Inferior parietal cortex (tissue), 1 donor: ENCODE data around the gene IFI6.

ENCODE experiments used
- DNase-seq: peaks from one replicate; pipeline ENCODE4 v3.0.0-alpha.2; 2016; ENCODE audit errors: extremely low spot score

Gene IFI6

DNA sequence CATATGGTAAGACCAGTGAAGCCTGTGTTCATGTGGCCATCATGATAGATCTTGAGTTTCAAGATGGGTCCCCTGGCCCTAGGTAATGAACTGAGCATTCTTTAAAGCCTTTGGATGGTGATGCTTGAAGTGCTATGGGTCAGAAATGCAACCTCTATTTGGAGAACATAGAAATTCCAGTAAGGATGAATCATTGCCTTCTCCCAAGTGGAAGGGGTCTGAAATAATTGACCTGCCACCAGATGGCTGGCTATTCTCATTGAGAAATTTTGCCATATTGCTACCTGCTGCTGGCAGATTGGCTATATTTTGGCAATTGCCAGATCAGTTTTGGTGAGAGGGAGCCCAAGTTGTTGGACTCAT, 739 bp upstream of the IFI6 start:
- DNase-seq, result no peak

DNA sequence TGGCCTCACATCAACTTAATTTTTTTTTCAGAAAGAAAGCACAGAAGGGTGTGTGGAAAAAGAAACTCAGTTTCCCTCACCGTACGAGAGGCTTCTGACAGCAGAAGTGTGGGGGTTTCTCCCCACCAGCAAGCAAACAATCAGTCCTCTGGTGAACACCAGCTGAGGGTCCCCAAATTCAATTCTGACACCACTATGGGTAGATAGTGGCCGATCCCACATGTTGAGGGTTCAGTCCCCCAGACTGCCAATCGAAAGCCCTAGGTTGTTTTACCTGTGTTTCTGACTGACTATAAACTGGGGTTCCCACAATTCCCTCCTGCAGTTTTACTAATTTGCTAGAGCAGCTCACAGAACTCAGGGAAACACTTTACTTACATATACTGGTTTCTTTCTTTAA, 2.1 kb downstream of the IFI6 start:
- no peak for DNase-seq

DNA sequence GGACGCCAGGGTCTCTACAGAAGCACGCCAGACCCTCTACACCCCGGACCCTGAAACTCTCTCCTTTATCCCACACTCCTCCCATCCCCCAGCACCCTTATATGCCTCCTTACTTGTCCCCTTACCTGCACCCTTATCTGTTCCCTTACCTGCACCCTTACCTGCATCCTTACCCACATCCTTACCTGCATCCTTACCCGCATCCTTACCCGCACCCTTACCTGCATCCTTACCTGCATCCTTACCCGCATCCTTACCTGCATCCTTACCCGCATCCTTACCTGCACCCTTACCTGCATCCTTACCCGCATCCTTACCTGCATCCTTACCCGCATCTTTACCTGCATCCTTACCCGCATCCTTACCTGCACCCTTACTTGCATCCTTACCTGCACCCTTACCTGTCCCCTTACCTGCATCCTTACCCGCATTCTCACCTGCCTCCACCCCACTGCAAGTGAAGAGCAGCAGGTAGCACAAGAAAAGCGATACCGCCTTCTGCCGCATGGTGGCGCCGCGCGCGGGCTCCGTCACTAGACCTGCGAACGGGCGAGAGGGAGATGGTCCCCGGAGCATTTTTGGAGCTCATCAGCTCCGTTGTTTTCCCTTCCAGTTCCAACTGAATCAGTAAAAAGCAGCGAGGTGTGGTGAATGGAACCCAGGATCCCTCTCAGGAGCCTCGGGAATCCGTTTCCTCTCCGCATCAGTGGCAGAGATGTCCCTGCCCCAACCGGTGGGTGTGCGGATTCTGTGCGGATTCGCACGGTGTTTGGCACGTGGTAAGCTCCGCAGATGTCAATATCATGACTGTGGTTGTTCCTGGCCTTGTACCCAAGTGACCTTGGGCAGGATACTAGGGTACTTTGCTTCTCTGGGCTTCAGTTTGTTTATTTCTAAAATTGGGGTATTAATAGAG, 2.9 kb downstream of the IFI6 start:
- peak; percentile 68 for DNase-seq

DNA sequence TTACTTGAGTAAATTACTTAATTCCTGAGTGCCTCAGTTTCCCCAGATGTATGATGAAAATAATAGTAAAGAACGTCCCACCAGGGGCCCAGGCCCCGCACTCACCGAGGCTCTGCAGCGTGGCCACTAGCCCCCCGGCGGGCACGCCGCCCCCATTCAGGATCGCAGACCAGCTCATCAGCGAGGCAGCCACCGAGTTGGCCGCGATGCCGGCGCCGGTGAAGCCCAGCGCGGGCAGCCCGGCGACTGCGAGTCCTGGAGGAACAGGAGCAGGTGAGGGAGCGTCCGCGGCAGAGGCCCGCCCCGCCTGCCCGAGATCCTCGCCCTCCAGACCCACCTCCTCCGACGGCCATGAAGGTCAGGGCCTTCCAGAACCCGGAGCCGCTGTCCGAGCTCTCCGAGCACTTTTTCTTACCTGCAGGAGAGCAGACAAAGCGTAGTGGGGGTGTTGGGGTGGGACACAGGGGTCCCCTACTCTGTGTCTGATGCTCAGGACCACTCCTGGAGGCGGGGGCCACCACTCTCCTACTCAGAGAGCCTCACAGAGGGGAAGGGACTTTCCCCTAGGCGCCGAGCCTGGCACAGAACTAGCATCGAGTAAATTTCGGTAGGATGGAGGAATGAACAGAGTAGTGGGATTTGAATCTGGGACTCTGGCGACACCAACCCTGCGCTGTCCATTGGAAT, 3.7 kb downstream of the IFI6 start:
- DNase-seq, result no peak

DNA sequence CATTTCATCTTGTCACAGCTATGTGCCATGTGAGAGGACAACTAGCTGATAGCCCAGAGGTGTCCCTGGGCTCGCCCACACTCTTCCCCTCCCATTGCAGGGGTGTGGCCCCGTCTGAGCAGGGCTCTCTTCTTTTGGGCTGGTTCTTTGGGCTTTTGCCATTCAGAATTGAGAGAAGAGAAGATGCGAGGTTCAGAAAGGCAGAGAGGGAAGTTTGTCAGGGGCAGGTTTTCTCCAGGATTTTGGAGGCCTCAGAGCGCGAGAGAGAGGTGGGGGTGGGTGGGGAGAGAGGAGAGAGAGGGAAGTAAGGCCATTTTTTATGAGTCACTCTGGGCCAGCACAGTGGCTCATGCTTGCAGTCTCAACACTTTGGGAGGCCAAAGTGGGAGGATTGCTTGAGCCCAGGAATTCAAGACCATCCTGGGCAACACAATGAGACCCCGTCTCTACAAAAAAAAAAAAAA, 5.2 kb downstream of the IFI6 start:
- DNase-seq, result no peak

DNA sequence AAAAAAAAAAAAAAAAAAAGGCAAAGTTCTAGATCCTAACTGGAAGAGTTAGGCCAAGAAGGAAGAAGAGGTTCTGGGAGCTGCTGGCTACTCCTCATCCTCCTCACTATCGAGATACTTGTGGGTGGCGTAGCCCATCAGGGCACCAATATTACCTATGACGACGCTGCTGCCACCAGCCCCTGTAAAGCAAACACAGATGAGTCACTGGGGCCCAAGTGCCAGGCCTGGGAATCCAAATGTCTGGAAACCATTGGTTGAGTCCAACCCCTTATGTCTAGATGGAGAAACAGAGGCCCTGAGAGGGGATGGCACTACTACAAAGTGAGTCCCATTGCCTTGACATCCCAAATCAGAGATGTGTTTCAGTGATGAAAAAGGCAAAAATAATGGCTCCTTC, 5.7 kb downstream of the IFI6 start:
- DNase-seq, result no peak

DNA sequence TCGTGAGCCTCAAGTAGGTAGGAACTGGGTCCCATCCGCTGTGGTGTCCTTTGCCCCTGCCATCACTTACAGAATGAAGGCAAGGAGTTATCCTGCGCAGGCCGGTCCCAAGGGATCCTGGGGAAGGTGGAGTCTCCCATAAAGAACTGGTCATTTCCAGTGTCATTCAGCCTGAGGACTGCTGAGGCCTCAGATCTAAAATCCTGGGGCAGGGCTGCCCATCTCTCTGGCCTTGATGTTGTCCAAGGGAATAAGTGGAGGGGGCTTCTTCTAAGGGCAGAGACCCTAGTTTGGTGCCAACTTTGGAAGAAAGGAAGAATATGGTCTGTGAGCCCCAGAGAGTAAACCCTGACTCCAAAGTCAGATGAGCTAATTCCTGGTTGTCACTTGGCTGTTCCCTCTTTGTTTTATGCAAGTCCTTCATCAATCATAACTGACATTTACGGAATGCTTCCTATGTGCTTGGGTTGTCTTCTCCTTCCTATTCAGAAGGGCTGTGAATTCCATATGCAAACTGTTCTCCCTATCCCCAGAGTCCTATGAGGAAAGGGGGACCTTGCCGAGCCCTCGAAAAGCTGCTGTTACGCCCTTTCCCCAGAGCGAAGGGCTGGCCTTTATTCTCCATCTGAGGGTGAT, 6.9 kb downstream of the IFI6 start:
- DNase-seq, result no peak

DNA sequence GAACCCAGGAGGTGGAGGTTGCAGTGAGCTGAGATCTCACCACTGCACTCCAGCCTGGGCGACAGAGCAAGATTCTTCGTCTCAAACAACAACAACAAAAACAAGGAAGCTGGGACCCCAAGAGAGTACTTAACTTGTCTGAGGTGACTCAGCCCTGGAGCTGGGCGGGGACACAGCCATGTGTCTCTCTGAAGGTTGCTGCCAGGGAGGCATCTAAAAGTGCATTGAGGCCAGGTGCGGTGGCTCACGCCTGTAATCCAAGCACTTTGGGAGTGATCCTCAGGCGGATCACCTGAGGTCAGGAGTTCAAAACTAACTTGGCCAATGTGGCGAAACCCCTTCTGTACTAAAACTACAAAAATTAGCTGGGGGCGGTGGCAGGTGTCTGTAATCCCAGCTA, 7.7 kb downstream of the IFI6 start:
- no peak for DNase-seq

DNA sequence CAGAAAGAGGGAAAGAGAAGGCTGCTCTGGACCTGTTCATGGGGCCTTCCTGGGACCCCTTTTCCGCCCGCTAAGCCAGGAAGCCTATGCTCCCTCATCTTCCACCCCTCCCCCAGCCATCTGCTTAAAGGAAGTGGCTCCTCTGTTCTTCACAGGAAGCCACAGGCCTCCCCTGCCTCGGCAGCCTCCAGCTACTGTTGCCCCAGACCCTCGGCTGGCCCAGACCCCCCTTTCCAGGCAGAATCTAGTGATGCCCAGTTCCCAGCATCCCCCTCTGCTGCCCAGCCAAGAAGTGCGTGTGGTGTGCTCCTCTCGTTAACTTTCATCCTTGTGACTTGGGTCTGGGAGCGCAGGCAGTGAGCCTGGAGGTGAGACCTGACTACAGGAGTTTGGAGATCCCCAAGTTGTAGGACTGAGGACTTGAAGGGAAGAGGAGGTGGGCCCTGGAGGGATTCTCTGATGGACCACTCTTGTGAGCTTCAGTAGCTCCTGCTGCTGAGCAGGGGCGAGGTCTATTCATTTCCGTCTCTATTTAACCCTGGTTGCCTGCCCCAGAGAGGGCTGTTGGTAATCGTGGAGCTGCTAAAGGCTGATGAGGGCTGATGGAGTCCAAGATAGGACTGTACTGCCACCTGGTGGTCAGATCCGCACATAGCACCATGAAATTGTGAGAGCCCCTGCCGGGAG, 9.1 kb downstream of the IFI6 start:
- DNase-seq, result peak; percentile 98

DNA sequence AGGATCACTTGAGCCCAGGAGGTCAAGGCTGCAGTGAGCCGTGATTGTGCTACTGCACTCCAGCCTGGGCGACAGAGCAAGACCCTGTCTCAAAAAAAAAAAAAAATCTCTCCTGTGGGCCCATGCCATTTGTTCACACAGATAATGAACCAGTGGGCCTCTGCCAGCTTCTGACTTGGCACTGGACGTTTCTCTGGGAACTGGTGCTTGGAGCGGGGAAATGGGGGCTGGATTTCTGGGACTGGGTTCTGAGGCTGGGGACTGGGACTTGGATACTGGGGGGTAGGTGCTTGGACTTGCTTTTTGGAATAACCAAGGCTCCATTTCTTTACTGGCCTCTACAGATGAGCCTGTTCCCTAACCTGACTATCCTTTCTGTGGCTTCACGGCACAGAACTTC, 9.7 kb downstream of the IFI6 start:
- DNase-seq, result no peak

DNA sequence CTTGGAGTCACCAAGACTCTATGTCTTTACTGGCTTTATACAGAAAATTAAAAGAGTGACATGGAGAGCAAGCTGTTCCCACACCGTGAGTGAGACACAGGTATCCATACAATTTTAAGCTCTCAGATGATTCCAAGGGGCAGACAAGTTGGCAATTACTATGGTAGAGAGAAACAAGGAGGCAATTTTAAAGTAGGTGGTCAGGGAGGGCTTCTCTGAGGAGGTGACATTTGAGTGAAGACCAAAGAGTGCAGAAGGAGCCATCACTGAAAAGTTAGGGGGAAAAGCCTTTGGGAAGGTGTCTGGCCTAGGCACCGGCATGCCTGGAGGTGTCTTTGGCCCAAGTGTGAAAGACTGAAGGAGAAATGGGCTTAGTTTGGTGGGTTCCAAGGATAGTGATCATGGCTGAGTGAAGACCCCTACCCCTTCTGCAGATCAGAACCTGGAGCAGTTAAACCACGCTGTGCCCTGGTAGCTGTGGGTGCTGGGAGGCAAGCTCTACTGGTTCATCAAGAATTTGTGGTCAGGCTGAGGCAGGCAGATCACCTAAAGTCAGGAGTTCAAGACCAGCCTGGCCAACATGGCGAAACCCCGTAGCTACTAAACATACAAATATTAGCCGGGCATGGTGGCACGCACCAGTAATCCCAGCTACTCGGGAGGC, 10.4 kb downstream of the IFI6 start:
- DNase-seq, result no peak

DNA sequence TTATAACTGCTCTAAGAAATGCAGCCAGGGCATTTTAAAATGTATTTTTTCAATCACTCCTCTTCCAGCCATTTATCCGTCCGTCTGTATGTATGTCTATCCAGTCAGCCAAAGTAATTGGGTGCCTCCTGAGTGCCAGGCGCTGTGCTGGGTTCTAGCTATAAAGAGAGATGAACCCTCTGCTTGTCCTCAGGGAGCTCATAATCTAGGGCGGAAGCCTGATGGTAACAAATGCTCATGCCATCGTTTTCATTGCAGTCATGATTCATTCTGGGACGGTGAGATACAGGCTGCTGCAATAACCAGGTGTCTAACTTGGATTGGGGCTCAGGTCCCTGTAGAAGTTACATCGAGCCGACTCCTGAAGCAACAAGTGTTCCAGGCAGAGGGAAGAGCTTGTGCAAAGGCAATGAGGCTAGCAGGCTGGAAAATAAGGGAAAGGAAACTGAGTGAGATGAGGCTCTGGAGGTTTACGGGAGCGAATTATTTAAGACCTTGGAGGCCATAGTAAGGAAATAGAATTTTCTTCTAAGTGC, 11.6 kb downstream of the IFI6 start:
- no peak for DNase-seq

DNA sequence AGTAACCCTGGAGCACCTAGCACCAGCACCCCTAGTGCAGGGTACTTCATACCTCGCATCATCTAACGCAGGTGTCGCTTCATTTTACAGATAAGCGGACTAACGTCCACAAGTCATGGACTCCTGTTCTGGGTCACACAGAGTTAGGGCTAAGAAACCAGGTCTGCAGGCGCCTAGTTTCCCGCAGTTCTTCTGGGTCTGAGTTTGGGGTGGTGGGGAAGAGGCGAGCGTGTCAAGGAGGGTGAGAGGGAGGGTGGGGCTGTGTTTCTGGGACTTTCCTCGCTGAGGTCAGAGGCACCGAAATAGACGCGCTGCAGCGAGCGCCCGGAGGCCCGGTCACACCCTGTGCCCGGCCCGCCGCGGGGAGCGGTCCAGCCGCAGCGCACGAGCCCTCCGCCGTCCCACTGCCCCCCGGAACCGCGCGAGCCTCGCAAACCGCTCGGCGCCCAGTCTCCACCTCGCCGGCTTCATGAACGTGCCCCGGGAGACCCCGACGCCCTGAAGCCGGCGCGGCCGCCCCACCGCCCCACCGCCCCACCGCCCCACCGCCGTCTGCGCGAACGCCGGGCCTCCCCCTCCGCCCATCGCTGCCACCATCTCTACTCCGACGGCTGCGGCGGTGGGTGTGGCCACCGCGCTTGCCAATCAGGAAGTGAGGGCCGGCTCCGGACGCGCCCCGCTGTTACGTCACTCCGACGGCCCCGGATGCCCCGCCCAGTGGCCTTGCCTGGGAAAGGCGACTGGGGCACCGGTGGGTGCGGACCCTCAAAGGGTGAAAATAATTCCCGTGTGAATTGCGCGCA, 12.3 kb downstream of the IFI6 start:
- DNase-seq, result peak; percentile 71

DNA sequence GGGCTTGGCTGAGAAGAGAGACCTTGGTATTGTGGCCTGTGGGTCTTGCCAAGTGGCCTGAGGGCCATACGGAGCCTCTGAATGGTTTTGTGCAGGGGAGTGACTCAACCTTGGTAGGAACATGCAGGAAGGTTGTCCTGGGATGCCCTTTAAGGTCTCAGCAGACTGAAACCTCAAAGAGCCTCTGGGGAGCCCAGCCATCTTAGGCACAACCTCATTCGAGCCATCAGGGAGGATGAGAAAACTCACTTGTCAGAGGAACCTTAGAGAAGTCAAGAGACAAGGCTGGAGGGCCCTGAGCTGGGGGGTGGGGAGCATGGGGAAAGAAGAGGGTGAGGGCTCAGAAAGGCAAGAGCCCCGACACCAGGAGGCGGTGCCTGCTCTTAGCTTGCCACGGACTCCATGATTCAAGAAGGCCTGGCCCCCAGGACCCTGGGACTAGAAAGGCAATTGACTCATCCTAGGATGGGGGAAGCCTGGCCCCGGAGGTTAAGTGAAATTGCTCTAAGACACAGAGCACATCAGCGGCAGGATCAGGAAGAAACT, 13.0 kb downstream of the IFI6 start:
- DNase-seq, result no peak

DNA sequence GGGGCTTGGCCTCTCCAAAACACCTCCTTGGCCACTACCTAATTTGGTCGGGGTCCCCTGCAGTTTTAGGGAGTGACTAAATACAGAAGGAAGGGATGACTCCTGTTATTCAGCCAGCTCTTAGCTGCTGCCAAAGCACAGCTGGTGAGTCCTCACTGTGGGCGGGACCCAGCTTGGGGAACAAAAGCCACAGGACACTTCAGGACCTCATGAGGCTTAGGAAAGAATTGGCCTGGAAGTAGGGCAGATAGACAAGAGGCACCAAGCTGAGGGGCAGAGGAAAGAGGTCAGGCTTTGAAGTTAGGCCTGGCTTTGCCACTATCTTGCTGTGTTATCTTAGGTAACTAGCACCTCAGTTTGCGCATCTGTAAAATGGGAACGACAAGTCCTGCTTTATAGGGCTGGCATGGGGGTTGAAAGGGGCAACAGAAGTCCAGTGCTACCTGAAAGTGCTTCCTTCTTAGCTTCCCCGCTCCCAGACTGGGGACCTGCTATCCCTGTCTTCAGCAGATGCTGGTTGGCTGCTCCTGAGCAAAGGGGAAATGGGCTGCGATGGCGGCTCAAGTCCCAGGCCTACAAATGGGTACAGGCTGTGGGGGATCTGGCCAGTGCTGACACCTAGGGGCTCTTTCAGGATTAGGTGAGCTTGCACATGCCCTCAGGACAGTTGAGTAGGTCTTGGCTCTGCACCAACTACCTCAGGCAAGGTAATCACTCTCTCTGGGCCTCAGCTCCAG, 15.7 kb downstream of the IFI6 start:
- DNase-seq, result no peak

DNA sequence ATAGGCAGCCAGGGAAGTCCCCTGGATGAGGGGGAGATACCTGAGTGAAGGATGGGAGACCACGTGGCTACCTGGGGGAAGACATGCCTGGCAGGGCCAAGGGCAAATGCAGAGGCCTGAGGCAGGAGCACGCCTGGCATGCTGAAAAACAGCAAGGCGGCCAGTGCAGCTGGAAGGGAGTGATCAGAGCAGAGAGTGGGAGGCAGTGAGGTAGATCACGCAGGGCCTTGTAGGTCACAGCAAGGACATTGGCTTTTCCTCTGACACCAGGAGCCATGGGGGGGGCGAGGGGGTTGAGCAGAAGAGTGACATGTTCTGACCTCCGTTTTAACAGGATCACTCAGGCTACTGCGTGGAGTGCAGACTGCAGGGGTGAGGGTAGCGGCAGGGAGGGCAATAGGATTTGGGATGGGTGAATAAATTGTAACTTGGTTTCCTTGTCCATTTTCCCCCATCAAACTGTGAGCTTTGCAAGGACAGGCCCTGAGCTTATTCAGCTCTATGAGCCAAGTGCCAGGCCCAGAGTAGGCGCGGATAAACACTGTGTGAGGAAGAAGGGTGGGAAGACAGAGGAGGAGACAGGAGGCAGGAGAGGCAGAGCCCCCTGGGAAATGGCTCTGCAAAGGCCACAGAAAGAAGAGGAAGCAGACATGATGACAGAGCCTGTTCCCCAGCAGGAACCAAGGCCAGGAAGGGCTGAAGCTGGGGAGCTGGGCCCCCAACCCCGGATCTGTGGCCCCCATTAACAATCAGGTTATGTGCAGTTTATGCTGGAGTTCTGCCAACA, 16.6 kb downstream of the IFI6 start:
- DNase-seq, result no peak

DNA sequence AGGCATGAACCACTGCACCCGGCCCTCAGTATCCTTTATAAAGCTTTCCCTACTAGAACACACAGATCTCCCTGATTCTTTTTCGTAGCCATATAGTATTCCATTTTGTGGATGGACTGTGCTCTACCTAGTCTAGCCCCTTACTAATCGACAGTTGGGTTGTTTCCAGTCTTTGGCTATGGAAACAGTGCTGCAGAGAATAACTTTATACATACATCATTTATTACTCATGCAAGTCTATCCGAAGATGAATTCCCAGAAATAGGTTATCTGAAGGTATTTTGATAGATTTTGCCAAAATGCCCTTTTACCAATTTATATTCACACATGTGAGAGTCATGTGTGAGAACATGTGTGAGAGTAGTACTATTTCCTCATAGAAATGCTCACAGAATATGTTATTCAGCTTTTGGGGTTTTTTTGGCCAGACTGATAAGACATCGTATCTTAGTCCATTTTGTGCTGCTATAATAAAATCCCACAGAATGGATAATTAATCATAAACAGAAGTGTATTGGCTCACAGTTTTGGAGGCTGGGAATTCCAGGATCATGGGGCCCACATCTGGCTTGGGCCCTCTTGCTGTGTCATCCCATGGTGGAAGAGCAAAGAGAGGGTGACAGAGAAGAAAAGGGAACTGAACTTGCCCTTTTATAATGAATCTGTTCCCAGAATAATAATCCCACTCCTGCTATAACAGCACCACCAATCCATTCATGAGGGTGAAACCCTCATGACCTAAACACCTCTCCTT, 19.7 kb downstream of the IFI6 start:
- DNase-seq, result no peak
